Ishikawa (cell line): ENCODE data around the gene PLCB1.

Source experiments
- CEBPB ChIP-seq: IDR thresholded peaks from 2 replicates; pipeline ENCODE4 v1.6.1; 2012
- CREB1 ChIP-seq: IDR thresholded peaks from 2 replicates; pipeline ENCODE4 v1.6.1; 2012; ENCODE audit warnings: low read depth
- EGR1 ChIP-seq: IDR thresholded peaks from 2 replicates; pipeline ENCODE4 v1.6.1; 2012
- EP300 ChIP-seq: IDR thresholded peaks from 2 replicates; pipeline ENCODE4 v1.6.1; 2012; ENCODE audit warnings: borderline replicate concordance
- FOXM1 ChIP-seq: IDR thresholded peaks from 2 replicates; pipeline ENCODE4 v1.6.1; 2012; ENCODE audit warnings: low read depth, borderline replicate concordance
- NFIC ChIP-seq: IDR thresholded peaks from 2 replicates; pipeline ENCODE4 v1.6.1; 2012
- RAD21 ChIP-seq: IDR thresholded peaks from 2 replicates; pipeline ENCODE4 v1.6.1; 2012; ENCODE audit warnings: low read depth
- TAF1 ChIP-seq: IDR thresholded peaks from 2 replicates; pipeline ENCODE4 v1.6.1; 2012; ENCODE audit warnings: low read depth, mild to moderate bottlenecking
- TEAD4 ChIP-seq: IDR thresholded peaks from 2 replicates; pipeline ENCODE4 v1.6.1; 2012
- YY1 ChIP-seq: IDR thresholded peaks from 2 replicates; pipeline ENCODE4 v1.6.1; 2012; ENCODE audit warnings: low read depth
- TF ChIP-seq, protein P1 (sequence below): IDR thresholded peaks from 2 replicates; pipeline ENCODE4 v1.6.1; 2012

DNA sequence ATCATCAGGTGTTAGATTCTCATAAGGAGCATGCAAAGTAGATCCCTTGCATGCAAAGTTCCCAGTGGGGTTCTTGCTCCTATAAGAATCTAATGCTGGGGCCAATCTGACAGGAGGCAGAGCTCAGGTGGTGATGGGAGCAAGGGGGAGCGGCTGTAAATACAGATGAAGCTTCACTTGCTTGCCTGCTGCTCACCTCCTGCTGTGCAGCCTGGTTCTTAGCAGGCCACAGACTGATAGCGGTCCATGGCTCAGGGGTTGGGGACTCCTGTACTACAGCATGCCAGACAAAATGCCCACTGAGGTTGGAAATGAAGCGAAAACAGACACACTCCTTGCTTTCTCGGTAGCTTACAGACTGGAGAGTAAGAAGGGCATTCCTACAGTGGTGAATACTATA is 386.8 kb downstream of the PLCB1 start:
- no peak for TF ChIP-seq EP300
- no peak for TF ChIP-seq TAF1
- TF ChIP-seq CREB1: no peak
- no peak for TF ChIP-seq CEBPB
- TF ChIP-seq, protein P1, sequence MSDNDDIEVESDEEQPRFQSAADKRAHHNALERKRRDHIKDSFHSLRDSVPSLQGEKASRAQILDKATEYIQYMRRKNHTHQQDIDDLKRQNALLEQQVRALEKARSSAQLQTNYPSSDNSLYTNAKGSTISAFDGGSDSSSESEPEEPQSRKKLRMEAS: no peak
- TF ChIP-seq FOXM1: no peak
- TF ChIP-seq NFIC: no peak
- no peak for TF ChIP-seq RAD21
- TF ChIP-seq EGR1: no peak
- TF ChIP-seq YY1: no peak
- no peak for TF ChIP-seq TEAD4
